ENCODE data around the gene NUDT17.

Gene NUDT17

DNA sequence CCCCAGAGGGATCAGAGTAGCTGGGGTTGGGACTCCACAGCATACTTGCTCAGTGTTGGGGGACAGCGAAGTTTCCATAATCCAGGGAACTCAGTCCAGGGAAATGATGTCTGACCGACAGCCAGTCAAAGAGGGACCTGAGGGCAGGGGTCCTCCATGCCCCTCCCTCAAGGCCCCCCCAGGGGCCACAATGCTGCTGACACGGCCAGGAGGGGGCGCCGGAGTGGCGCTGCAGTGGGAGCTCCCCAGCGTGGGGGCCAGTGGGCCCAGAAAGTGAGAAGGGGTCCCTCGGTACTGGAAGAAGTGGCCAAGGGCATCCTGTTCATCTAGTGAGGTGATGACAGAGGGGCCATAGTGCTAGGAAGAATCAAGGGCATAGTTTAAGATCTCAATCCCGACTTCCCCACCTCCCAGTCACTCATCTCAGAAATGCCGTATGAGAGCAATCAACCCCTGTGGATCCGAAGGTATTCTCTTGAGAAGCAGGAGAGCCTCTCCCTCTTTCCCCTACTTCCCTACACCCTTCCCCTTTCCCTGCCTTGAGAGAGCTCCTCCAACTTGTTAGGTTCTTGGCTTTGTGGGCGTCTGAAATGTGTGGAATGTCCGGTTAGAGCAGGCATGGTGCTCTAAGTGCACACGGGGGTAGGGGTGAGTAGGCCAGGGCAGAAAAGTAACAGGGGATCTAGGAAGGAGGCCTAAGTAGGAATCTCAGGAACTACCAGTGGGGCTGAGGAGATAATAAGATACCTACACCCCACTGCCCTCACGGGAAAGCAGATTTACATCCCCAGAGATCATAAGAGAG is 4.1 kb downstream of the NUDT17 start:
- no peak for DNase-seq

DNA sequence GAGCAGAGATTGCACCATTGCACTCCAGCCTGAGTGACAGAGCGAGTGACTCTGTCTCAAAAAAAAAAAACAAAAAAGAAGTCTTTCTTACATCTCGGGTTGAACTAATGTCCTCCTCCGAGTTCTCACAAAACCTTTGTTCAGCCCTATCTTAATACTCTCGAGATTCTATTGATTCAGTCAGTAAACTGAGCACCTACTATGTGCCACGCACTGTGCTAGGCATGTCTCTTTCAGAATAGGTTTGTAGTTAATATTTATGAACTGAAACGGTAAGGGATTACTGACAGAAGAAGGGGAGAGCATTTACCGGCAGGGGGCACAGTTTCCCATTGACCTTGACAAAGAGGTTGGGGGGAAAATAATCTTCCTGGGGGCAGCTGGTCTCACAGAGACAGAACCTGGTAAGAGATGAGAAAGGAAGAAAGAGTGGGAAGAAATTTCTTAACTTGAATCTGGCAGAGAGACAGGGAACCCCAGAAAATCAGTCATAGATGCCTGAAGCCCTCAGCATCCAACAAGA is 10.1 kb downstream of the NUDT17 start:
- no peak for DNase-seq

GRCh38 chr1:145857170-145857569 is 11.7 kb downstream of the NUDT17 start:
- DNase-seq = no peak

GRCh38 chr1:145858238-145858900 is 12.9 kb downstream of the NUDT17 start:
- peak; percentile 63 to 89 for DNase-seq

DNA sequence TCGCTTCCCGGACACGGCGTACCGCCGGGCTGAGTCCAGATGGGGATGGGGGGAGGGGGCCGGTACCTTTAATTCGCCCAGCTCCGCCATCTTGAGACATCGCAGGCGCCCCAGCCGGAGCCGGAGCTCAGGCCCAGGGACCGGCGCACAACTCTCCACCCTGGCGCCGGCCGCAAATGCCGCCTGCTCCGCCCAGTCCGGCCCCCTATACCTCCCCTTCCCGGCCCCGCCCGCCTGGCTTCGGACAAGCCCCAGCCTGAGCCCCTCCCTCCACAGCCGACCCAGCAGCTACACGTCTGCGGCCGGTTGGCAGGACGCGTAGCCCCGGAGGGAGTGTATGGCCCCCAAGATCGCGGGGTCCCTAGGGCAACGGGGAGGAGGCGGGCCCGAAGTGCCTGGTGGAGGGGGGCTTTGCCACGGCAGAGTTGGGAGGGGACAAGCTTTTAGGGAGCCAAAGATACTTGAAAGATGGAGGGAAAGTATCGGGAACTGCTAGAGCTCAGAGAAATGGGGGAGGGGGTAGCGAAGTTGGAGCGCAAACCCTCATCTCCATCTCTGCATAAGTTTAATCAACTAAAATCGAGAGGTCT is 13.6 kb downstream of the NUDT17 start, which contains the start of gene PIAS3:
Gene PIAS3 (minus strand): TSS at position 181 of the 590 bp plus-strand sequence. CDS start 91 bp downstream, at position 90.
- DNase-seq = peak; percentile 96 to 98

DNA sequence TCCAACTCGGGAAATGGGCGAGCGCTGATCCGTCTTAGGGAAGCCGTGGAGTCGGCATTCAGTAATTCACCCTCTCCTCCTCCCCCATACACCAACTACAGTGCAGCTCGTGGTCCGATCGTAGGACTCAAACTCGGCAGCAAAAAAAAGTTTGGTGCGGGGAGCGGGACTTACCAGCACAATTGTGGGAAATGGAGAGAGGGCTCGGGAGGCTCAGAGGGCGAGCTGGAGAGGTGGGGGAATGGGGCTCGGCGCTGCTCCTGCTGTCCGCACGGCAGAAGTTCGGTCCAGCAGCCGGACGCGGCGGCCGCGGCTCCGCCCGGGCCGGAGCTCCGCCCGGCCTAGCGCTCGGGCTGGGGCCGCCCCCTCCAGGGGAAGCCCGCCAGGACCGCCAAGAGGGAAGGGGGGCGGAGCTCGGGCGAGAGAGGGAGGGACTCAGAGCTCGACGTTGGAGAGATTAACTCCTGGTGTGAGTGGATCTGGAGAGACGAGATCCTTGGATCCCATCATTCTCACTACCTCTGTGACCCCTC is 14.1 kb downstream of the NUDT17 start:
- DNase-seq = peak; percentile 65 to 88

- DNase-seq = no peak
These were observed 18.0 kb downstream of the NUDT17 start for GRCh38 chr1:145863282-145864018.

DNA sequence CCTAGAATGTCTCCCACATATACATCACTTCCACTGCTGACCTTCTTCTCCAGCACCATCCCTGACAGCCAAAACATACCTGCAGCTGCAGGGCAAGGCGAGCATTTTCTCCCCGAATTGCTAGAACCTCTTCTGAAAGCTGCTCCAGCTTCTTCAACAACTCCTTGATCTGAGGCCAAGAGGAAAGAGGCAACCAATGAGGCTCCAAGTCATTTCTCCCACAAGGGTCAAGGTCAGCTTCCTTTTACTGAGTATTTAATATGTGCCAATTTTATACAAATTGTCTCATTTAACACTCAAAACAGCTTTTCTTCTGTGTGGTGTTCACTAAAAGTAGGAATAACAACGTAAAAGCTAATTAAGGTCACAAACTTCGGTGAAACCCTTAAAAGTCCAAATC is 22.8 kb downstream of the NUDT17 start:
- no peak for DNase-seq

- DNase-seq = peak in 1 of 2 experiments; percentile 23
These were observed 26.8 kb downstream of the NUDT17 start for GRCh38 chr1:145871994-145872924.

DNA sequence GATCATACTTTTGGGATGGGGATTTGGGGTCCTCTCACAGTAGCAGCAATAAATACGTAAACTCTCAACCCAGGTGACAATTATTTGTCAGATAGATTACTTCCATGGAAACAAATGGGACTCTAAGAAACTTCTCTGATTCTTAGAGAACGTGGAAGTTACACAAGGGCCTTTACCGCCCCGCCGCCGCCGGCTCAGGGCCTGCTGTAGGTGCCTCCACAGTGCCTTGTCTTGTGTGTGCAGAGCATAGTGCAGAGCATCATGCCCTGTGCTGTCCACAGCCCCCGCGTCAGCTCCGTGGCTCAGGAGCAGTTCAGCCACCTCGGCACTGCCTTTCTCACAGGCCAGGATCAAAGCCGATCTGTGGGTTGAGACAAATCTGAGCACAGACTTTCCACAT is 29.2 kb downstream of the NUDT17 start:
- DNase-seq = no peak

DNA sequence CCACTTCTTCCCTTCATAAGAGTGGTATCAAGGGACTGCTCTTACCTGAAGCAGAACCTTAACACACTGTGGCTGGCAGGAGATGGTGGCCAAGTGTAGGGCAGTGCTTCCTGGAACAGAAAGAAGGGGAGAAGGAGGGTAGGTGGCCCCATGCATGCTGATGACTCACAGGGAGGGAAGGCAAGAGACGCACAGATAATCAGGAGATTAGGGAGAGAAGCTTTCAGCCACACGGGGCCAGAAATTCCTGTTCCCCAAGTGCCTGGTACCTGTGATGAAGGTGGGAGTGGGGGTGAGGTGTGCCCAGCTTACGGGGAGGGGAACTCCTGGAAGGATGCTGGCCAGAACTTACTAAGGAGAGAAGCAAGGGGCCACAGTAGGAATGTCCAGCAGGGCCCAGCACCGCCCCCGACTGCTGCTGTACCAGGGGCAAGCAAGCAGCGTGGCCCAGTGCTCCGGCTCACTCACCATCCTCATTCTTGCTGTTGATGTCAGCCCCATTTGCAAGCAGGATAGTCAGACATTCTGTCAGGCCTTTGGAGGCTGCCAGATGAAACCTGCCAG is 32.6 kb downstream of the NUDT17 start:
- no peak for DNase-seq

GRCh38 chr1:145878724-145879123 is 33.3 kb downstream of the NUDT17 start:
- DNase-seq = no peak

- DNase-seq = peak in 1 of 2 experiments; percentile 48
These were observed 34.3 kb downstream of the NUDT17 start for GRCh38 chr1:145879775-145880174.

GRCh38 chr1:145884675-145885074 is 39.2 kb downstream of the NUDT17 start:
- DNase-seq = no peak

DNA sequence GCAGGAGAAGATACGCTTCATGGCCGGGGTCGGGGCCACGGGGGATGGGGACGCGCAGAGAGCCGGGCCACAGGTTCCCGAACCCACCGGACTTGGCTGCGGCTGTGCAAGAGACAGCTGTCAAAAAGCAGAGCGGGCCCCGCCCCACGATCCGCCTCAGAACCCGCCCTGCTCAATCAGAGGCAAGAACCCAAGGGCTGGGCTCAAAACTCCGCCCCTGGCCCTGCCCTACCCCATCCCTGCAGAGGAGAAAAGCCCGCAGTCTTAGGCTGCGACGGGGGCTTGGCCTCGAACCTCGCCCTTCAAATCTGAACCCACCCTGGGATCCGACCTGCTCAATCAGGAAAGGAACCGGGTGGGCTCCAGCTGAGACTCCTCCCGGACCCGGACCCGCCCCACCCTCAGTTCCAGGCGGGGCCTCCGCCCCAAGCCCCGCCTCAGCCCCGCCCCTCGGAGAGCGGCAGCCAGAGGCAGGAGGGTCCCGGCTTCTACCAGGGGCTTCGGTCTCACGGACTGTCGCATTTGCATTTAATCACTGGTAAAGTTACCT is 40.4 kb downstream of the NUDT17 start, which contains the start of gene ANKRD35:
Gene ANKRD35 (minus strand): TSS at position 129 of the 550 bp plus-strand sequence. CDS start 108 bp downstream, at position 21.
- peak; percentile 82 to 91 for DNase-seq

DNA sequence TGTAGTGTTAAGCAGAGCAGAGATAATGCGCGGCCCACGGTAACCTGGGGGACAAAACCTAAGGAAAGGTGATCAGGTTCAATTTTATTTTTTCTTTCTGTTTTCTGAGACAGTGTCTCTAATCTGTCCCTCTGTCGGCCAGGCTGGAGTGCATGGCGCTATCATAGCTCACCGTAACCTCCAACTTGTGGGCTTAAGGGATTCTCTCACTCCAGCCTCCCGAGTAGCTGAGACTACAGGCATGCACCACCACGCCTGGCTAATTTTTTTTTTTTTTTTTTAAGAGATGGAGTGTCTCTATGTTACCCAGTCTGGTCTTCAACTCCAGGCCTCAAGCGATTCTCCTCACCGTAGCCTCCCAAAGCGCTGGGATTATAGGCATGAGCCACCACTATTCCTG is 41.0 kb downstream of the NUDT17 start:
- no peak for DNase-seq

- no peak for DNase-seq
These were observed 41.4 kb downstream of the NUDT17 start for GRCh38 chr1:145886816-145887215.

DNA sequence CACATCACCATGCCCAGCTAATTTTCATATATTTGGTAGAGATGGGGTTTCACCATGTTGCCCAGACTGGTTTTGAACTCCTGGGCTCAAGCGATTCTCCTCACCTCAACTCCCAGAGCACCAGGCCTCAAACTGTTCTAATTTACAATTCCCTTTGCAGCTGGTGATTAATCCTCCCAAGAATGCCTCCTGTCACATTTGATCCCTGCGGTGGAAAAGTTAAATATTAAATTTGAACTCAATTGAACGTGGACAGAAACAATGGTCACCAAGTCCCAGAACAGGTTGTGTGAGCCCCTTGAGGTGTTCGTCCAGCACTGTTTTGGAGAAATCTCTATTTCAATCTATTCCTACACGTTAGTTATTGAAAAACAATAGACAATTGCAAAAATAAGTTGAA is 42.2 kb downstream of the NUDT17 start:
- no peak for DNase-seq

GRCh38 chr1:145889722-145890121 is 44.3 kb downstream of the NUDT17 start:
- DNase-seq = peak; percentile 18 to 33

DNA sequence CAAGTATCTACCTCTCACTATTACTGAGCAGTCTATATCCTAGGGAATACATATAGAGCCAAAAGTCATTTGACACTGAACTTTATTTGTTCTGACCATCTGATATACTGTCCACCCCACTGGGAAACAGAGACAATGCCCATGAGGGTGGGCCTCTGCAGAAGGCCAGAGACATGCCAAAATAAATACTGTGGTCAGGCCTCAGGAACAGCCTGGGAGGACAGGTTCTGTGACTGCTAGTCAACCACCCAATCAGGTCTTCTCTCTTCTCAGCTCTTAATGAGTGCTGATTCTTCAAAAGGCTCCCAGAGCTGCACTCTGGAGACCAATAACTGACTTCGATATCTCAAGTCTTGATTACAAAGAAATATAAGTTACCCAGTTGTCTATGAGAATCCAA is 45.7 kb downstream of the NUDT17 start:
- no peak for DNase-seq

Data from SHP77 (cell line).